Muscle of arm (tissue), 12 donors: ENCODE data around the gene FGD5. TPM values are rescaled to one million over a fixed set of nuclear protein-coding genes. Genes with fewer than 3 reads are reported as not detected.

Source experiments
- DNase-seq: peaks from one replicate; pipeline ENCODE4 v3.0.0-alpha.2; 2013
- polyA plus RNA-seq, 12 donors: library from polyadenylated mRNA; unstranded; fragments of 120-200 nt; gene quantifications; one replicate each; pipeline ENCODE4 v1.2.1, GENCODE V29; 2013; ENCODE audit not compliant: insufficient read length in 12 of 12

FGD5 gene
- polyA plus RNA-seq, 12 donors, result 16.1 to 26.3 (median 19.6) TPM; not detected in 1

- DNase-seq, result no peak
Observed at GRCh38 chr3:14967285-14967684, 148.5 kb downstream of the FGD5 start.

GRCh38 chr3:14969671-14970070 lies 150.9 kb downstream of the FGD5 start:
- no peak for DNase-seq

GRCh38 chr3:14976317-14976716 lies 157.6 kb downstream of the FGD5 start:
- no peak for DNase-seq

- no peak for DNase-seq
Observed at GRCh38 chr3:14980689-14981088, 161.9 kb downstream of the FGD5 start.

Other genes with a start within 250 kb of the FGD5 start
- gene CCDC174, start 167.2 kb upstream of the FGD5 start, polyA plus RNA-seq, result 10 to 100 TPM in 11 of 12 donors, not detected in 1; 16.3 to 29.1 (median 20.6) TPM
- gene C3orf20, start 143.8 kb upstream of the FGD5 start, polyA plus RNA-seq, result under 1 TPM in 9 of 12 donors, not detected in 3; 0.05 to 0.38 (median 0.19) TPM
- 10 to 100 TPM in 11 of 12 donors, not detected in 1; 29.1 to 53.6 (median 40.0) TPM for gene NR2C2, start 128.6 kb downstream of the FGD5 start, polyA plus RNA-seq
- gene MRPS25, start 246.4 kb downstream of the FGD5 start, polyA plus RNA-seq, result 10 to 100 TPM in 11 of 12 donors, not detected in 1; 34.6 to 76.8 (median 55.1) TPM